ENCODE data around the gene CRB3.

DNA sequence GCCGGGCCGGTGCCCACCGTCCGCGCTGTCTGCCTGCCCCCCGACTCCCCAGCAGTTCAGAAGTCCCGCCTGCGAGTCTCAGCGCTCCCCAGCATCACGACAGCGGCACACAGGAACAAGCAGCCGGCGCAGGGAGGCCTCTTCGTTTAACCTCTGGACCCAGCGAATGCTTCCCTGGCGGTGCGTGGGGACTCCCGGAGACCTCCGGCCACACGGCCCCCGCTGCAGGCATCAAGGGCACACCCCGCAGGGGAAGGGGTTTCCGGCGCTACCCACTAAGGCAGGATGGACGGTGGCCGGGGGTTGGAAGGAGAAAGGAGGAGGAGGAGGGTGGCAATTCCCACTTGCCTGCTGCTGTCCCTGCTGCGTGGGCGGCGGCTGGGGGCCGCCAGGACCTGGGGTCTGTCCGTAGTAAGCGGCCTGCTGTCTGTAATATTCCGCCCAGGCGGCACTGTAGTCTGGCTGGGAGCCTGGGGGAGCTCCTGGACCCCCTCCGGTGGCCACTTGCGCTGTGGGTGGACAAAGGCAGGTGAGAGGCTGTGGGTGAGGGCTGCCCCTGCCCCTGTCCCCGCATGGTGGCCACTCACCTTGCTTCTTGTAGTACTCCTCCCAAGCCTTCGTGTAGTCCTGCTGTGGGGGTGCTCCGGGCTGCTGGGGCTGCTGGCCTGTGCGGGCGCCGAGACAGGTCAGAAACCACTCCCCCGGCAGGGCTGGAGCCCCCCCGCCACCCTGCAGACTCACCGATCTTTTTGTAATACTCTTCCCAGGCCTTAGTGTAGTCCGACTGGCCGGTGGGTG is 49.1 kb upstream of the CRB3 start:
- TF ChIP-seq, protein P1, sequence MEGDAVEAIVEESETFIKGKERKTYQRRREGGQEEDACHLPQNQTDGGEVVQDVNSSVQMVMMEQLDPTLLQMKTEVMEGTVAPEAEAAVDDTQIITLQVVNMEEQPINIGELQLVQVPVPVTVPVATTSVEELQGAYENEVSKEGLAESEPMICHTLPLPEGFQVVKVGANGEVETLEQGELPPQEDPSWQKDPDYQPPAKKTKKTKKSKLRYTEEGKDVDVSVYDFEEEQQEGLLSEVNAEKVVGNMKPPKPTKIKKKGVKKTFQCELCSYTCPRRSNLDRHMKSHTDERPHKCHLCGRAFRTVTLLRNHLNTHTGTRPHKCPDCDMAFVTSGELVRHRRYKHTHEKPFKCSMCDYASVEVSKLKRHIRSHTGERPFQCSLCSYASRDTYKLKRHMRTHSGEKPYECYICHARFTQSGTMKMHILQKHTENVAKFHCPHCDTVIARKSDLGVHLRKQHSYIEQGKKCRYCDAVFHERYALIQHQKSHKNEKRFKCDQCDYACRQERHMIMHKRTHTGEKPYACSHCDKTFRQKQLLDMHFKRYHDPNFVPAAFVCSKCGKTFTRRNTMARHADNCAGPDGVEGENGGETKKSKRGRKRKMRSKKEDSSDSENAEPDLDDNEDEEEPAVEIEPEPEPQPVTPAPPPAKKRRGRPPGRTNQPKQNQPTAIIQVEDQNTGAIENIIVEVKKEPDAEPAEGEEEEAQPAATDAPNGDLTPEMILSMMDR (conservative IDR thresholded peaks at IDR 0.05; ENCODE audit: low read depth, low read length), result no peak
- no peak for TF ChIP-seq RFX5 (IDR thresholded peaks at IDR 0.05; ENCODE audit: low read depth, low read length)
- no peak for TF ChIP-seq POLR2A (IDR thresholded peaks at IDR 0.05; ENCODE audit: low read depth, low read length)
- no peak for TF ChIP-seq CEBPB (IDR thresholded peaks at IDR 0.05; ENCODE audit: low read depth, low read length)
- no peak for TF ChIP-seq SMC3 (IDR thresholded peaks at IDR 0.05; ENCODE audit: low read depth, low read length)
- no peak for TF ChIP-seq BHLHE40 (IDR thresholded peaks at IDR 0.05; ENCODE audit: low read depth, low read length)
- no peak for TF ChIP-seq MAFK (IDR thresholded peaks at IDR 0.05; ENCODE audit: low read depth, low read length)
- no peak for TF ChIP-seq RCOR1 (IDR thresholded peaks at IDR 0.05; ENCODE audit: insufficient replicate concordance, low read length)
